H9 (cell line): ENCODE measurements around the gene SAG. TPM values are rescaled to one million over a fixed set of nuclear protein-coding genes. Genes with fewer than 3 reads are reported as not detected.

Experiments used
- DNase-seq: peaks from one replicate; pipeline ENCODE4 v3.0.0-alpha.2; 2017
- H2AFZ ChIP-seq: one replicate; pipeline ENCODE4 v1.6.1; 2013; ENCODE audit warnings: mild to moderate bottlenecking, low read length, control low read depth, moderate library complexity
- H2AK5ac ChIP-seq: 2 replicates; pipeline ENCODE4 v1.6.1; 2013; ENCODE audit warnings: low read length, control low read depth, mixed read lengths; ENCODE audit not compliant: insufficient read length
- H2BK120ac ChIP-seq: one replicate; pipeline ENCODE4 v1.6.1; 2013; ENCODE audit warnings: low read depth, mild to moderate bottlenecking, low read length, control low read depth, inconsistent platforms; ENCODE audit not compliant: poor library complexity, severe bottlenecking
- H2BK12ac ChIP-seq: 2 replicates; pipeline ENCODE4 v1.6.1; 2013; ENCODE audit warnings: low read length, control low read depth, mixed read lengths, low read depth; ENCODE audit not compliant: insufficient read length
- H2BK15ac ChIP-seq: 2 replicates; pipeline ENCODE4 v1.6.1; 2013; ENCODE audit warnings: low read depth, low read length, control low read depth
- H2BK20ac ChIP-seq: one replicate; pipeline ENCODE4 v1.6.1; 2013; ENCODE audit warnings: low read depth, mild to moderate bottlenecking, low read length, control low read depth, inconsistent platforms; ENCODE audit not compliant: poor library complexity, severe bottlenecking
- H2BK5ac ChIP-seq: 2 replicates; pipeline ENCODE4 v1.6.1; 2013; ENCODE audit warnings: low read length, control low read depth, mixed read lengths; ENCODE audit not compliant: insufficient read length
- H3K14ac ChIP-seq: 2 replicates; pipeline ENCODE4 v1.6.1; 2013; ENCODE audit warnings: low read length, control low read depth; ENCODE audit not compliant: insufficient read depth
- H3K18ac ChIP-seq: 2 replicates; pipeline ENCODE4 v1.6.1; 2013; ENCODE audit warnings: low read depth, mild to moderate bottlenecking, mixed read lengths, low read length, control low read depth; ENCODE audit not compliant: insufficient read length
- H3K23ac ChIP-seq: 2 replicates; pipeline ENCODE4 v1.6.1; 2013; ENCODE audit warnings: low read length, control low read depth, mixed read lengths, low read depth; ENCODE audit not compliant: insufficient read length
- H3K23me2 ChIP-seq: 2 replicates; pipeline ENCODE4 v1.6.1; 2013; ENCODE audit warnings: low read depth, mild to moderate bottlenecking, mixed read lengths, low read length, control low read depth; ENCODE audit not compliant: insufficient read length, poor library complexity, severe bottlenecking
- H3K27ac ChIP-seq: 2 replicates; pipeline ENCODE4 v1.5.1; 2013; ENCODE audit warnings: low read length, control low read depth, mixed read lengths, low read depth; ENCODE audit not compliant: insufficient read length
- H3K27me3 ChIP-seq: 2 replicates; pipeline ENCODE4 v1.6.1; 2013; ENCODE audit warnings: low read length, control low read depth, inconsistent platforms; ENCODE audit not compliant: insufficient read depth
- H3K4ac ChIP-seq: 2 replicates; pipeline ENCODE4 v1.6.1; 2013; ENCODE audit warnings: low read depth, mild to moderate bottlenecking, control low read depth, inconsistent platforms, low read length, moderate library complexity
- H3K4me1 ChIP-seq: 2 replicates; pipeline ENCODE4 v1.6.1; 2013; ENCODE audit warnings: low read length, control low read depth, inconsistent platforms; ENCODE audit not compliant: insufficient read depth
- H3K4me2 ChIP-seq: 2 replicates; pipeline ENCODE4 v1.6.1; 2013; ENCODE audit warnings: low read length, control low read depth, mixed read lengths; ENCODE audit not compliant: insufficient read length, insufficient read depth
- H3K56ac ChIP-seq: 2 replicates; pipeline ENCODE4 v1.6.1; 2013; ENCODE audit warnings: low read depth, mild to moderate bottlenecking, mixed read lengths, low read length, control low read depth; ENCODE audit not compliant: insufficient read length
- H3K79me1 ChIP-seq: 2 replicates; pipeline ENCODE4 v1.6.1; 2013; ENCODE audit warnings: low read depth, mild to moderate bottlenecking, moderate library complexity, low read length, control low read depth, inconsistent platforms; ENCODE audit not compliant: insufficient read depth, poor library complexity, severe bottlenecking
- H3K79me2 ChIP-seq: 2 replicates; pipeline ENCODE4 v1.6.1; 2013; ENCODE audit warnings: low read length, control low read depth, inconsistent platforms; ENCODE audit not compliant: insufficient read depth
- H3K9ac ChIP-seq: 2 replicates; pipeline ENCODE4 v1.6.1; 2013; ENCODE audit warnings: low read length, control low read depth, mixed read lengths; ENCODE audit not compliant: insufficient read length; ENCODE audit errors: extremely low read depth
- H3K9me3 ChIP-seq: one replicate; pipeline ENCODE4 v1.6.1; 2013; ENCODE audit warnings: low read depth, low read length, inconsistent platforms; ENCODE audit not compliant: control insufficient read depth
- H3T11ph ChIP-seq: one replicate; pipeline ENCODE4 v1.6.1; 2013; ENCODE audit warnings: mild to moderate bottlenecking, low read length, control low read depth, inconsistent platforms
- H4K20me1 ChIP-seq: one replicate; pipeline ENCODE4 v1.6.1; 2013; ENCODE audit not compliant: control insufficient read depth, insufficient read length, insufficient read depth
- H4K5ac ChIP-seq: 2 replicates; pipeline ENCODE4 v1.6.1; 2013; ENCODE audit warnings: low read depth, mild to moderate bottlenecking, mixed read lengths, low read length, control low read depth; ENCODE audit not compliant: insufficient read length
- H4K8ac ChIP-seq: replicated peaks from 2 replicates; pipeline ENCODE4 v1.6.1; 2013; ENCODE audit warnings: low read length, control low read depth, mixed read lengths, low read depth; ENCODE audit not compliant: insufficient read length
- H4K91ac ChIP-seq: 2 replicates; pipeline ENCODE4 v1.6.1; 2013; ENCODE audit warnings: low read depth, mild to moderate bottlenecking, moderate library complexity, mixed read lengths, low read length, control low read depth; ENCODE audit not compliant: insufficient read length
- H3K27ac Mint-ChIP-seq, 3 experiments: 2 replicates in 2 of 3; 3 replicates in 1 of 3; pipeline ENCODE4 v1.8.0; 2020 to 2021; ENCODE audit warnings: mixed read lengths in 3 of 3, mild to moderate bottlenecking in 1 of 3, moderate library complexity in 1 of 3
- H3K27me3 Mint-ChIP-seq: 2 replicates; pipeline ENCODE4 v1.8.0; 2021; ENCODE audit warnings: low read depth, mild to moderate bottlenecking, moderate library complexity, mixed read lengths
- H3K36me3 Mint-ChIP-seq, 3 experiments: 2 replicates in 2 of 3; 3 replicates in 1 of 3; pipeline ENCODE4 v1.8.0; 2020 to 2021; ENCODE audit warnings: low read depth in 3 of 3, mixed read lengths in 3 of 3; ENCODE audit not compliant: insufficient read depth in 1 of 3
- H3K4me1 Mint-ChIP-seq, 2 experiments: 2 replicates each; pipeline ENCODE4 v1.8.0; 2020; ENCODE audit warnings: mixed read lengths in 2 of 2
- H3K4me3 Mint-ChIP-seq, 2 experiments: 2 replicates in 1 of 2; 3 replicates in 1 of 2; pipeline ENCODE4 v1.8.0; 2020 to 2021; ENCODE audit warnings: mild to moderate bottlenecking in 2 of 2, mixed read lengths in 2 of 2, moderate library complexity in 1 of 2
- H3K9me3 Mint-ChIP-seq, 2 experiments: 2 replicates in 1 of 2; 3 replicates in 1 of 2; pipeline ENCODE4 v1.8.0; 2020; ENCODE audit warnings: mild to moderate bottlenecking in 2 of 2, mixed read lengths in 2 of 2, moderate library complexity in 1 of 2
- WGBS: extraction: QIAGEN DNeasy Blood & Tissue Kit; methylation state at CpG from one replicate; pipeline ENCODE4 v1.1.7; 2013; ENCODE audit warnings: missing lambda C conversion rate, low lambda C conversion rate, mixed read lengths; ENCODE audit not compliant: insufficient read length; ENCODE audit errors: extremely low coverage; 5-methylcytosine and 5-hydroxymethylcytosine counted together
- total RNA-seq: library from RNA; stranded (reverse); gene quantifications from 2 replicates; pipeline ENCODE4 v1.2.1, GENCODE V29; 2021
- TF ChIP-seq, protein P1 (sequence below): fragments of 200-600 bp; sonication (generic); conservative IDR thresholded peaks from 3 replicates; pipeline ENCODE4 v1.8.0; 2021; ENCODE audit warnings: antibody characterized with exemption, mild to moderate bottlenecking

The SAG gene
- total RNA-seq, 1 experiment from 2014 or later: not detected

DNA sequence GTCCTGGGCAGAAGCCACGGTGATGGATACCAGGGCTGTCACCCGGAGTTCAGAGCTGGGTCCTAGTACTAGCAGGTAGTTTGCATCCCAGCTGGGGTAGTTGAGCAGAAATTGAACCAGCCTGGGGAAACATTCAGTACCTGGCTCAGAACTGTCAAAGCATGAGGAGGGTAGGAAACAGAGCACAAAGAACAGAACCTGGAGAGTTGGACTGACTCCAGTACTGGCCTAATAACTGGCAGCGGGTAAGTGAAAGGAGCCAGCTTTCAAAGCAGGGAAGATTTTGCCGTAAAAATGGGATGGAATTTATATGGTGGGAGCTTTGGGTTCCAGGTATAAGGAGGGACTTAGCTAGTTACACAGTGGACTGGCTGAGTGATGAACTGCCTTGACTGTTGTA, 32.4 kb upstream of the SAG start:
- H2BK12ac ChIP-seq: no peak overlapping the region
- H4K8ac ChIP-seq: no peak overlapping the region
- Mint-ChIP-seq H3K36me3 (peaks cover 25 to 94% (median 78%) of the 10 kb centered on the region in 3 experiments), H3K27me3 (no peaks in the 10 kb centered on the region), H3K4me1 (no peaks in the 10 kb centered on the region), H3K4me3 (no peak overlapping the region), H3K9me3 (no peaks in the 10 kb centered on the region), H3K27ac (no peak overlapping the region)
- H3K79me1 ChIP-seq: no peaks in the 10 kb centered on the region
- H3K27me3 ChIP-seq: no peaks in the 10 kb centered on the region
- no peak overlapping the region for H3K14ac ChIP-seq
- no peak overlapping the region for H2AK5ac ChIP-seq
- H3K9ac ChIP-seq: no peak overlapping the region
- no peak overlapping the region for H2AFZ ChIP-seq
- TF ChIP-seq, protein P1, sequence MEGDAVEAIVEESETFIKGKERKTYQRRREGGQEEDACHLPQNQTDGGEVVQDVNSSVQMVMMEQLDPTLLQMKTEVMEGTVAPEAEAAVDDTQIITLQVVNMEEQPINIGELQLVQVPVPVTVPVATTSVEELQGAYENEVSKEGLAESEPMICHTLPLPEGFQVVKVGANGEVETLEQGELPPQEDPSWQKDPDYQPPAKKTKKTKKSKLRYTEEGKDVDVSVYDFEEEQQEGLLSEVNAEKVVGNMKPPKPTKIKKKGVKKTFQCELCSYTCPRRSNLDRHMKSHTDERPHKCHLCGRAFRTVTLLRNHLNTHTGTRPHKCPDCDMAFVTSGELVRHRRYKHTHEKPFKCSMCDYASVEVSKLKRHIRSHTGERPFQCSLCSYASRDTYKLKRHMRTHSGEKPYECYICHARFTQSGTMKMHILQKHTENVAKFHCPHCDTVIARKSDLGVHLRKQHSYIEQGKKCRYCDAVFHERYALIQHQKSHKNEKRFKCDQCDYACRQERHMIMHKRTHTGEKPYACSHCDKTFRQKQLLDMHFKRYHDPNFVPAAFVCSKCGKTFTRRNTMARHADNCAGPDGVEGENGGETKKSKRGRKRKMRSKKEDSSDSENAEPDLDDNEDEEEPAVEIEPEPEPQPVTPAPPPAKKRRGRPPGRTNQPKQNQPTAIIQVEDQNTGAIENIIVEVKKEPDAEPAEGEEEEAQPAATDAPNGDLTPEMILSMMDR: no peak
- H3T11ph ChIP-seq: no peak overlapping the region
- H4K20me1 ChIP-seq: no peaks in the 10 kb centered on the region
- H3K56ac ChIP-seq: no peak overlapping the region
- no peak overlapping the region for H2BK5ac ChIP-seq
- H3K4ac ChIP-seq: no peak overlapping the region
- no peaks in the 10 kb centered on the region for H3K4me1 ChIP-seq
- H3K23me2 ChIP-seq: no peaks in the 10 kb centered on the region
- no peak overlapping the region for H4K91ac ChIP-seq
- H3K79me2 ChIP-seq: no peaks in the 10 kb centered on the region
- no peak overlapping the region for H3K18ac ChIP-seq
- DNase-seq: no peak
- H2BK15ac ChIP-seq: no peak overlapping the region
- H3K27ac ChIP-seq: no peak overlapping the region
- no CpG with 5 or more reads among the region's 4 CpGs for WGBS
- no peaks in the 10 kb centered on the region for H3K9me3 ChIP-seq
- H3K4me2 ChIP-seq: no peak overlapping the region
- H2BK20ac ChIP-seq: no peak overlapping the region
- no peak overlapping the region for H3K23ac ChIP-seq
- no peak overlapping the region for H2BK120ac ChIP-seq
- H4K5ac ChIP-seq: no peak overlapping the region
